IPS DF 4.7 (cell line): ENCODE measurements around the gene AUTS2.

Experiments used
- DNase-seq: peaks from one replicate; pipeline ENCODE4 v3.0.0-alpha.2; 2013; ENCODE audit warnings: low spot score; ENCODE audit errors: extremely low read depth

AUTS2 gene

GRCh38 chr7:69598081-69598486 is at the start of gene AUTS2:
TSS of gene AUTS2 (plus strand) at chr7:69598475. CDS start at chr7:69599654, 1,179 bp downstream.
- no peak for DNase-seq

GRCh38 chr7:69550991-69551390 is 47.3 kb upstream of the AUTS2 start:
- no peak for DNase-seq

- DNase-seq: no peak
These were observed 45.1 kb upstream of the AUTS2 start for GRCh38 chr7:69553190-69553589.

- DNase-seq: no peak
These were observed 36.9 kb upstream of the AUTS2 start for GRCh38 chr7:69561266-69561960.

GRCh38 chr7:69564454-69565417 is 33.5 kb upstream of the AUTS2 start:
- DNase-seq: no peak

GRCh38 chr7:69567800-69568199 is 30.5 kb upstream of the AUTS2 start:
- DNase-seq: no peak

- DNase-seq: no peak
These were observed 30.0 kb upstream of the AUTS2 start for GRCh38 chr7:69568266-69568665.

- DNase-seq: no peak
These were observed 22.6 kb upstream of the AUTS2 start for GRCh38 chr7:69575651-69576050.

- no peak for DNase-seq
These were observed 21.1 kb upstream of the AUTS2 start for GRCh38 chr7:69577221-69577620.

- no peak for DNase-seq
These were observed 13.1 kb upstream of the AUTS2 start for GRCh38 chr7:69585169-69585568.

- DNase-seq: no peak
These were observed 12.0 kb upstream of the AUTS2 start for GRCh38 chr7:69586321-69586720.

- no peak for DNase-seq
These were observed 9.5 kb upstream of the AUTS2 start for GRCh38 chr7:69588773-69589172.

GRCh38 chr7:69591805-69592204 is 6.5 kb upstream of the AUTS2 start:
- DNase-seq: no peak

GRCh38 chr7:69593511-69593910 is 4.8 kb upstream of the AUTS2 start:
- no peak for DNase-seq

GRCh38 chr7:69595415-69595814 is 2.9 kb upstream of the AUTS2 start:
- DNase-seq: no peak

GRCh38 chr7:69596056-69596455 is 2.2 kb upstream of the AUTS2 start:
- no peak for DNase-seq

GRCh38 chr7:69596723-69597277 is 1.5 kb upstream of the AUTS2 start:
- DNase-seq: no peak

- no peak for DNase-seq
These were observed 798 bp upstream of the AUTS2 start for GRCh38 chr7:69597278-69598076.

- DNase-seq: no peak
These were observed 411 bp downstream of the AUTS2 start for GRCh38 chr7:69598487-69599285.

GRCh38 chr7:69599286-69599954 is 1.1 kb downstream of the AUTS2 start:
- no peak for DNase-seq
